GM13976 (cell line): ENCODE measurements around the gene CCN2.
"Not testable (repeated sequence)": the region's sequence is repeated elsewhere in the genome, so short reads cannot be mapped to it uniquely, and the experiment has no call there.

ENCODE experiments used
- DNase-seq: peaks from one replicate; pipeline ENCODE4 v3.0.0; 2012; ENCODE audit warnings: low spot score
- CTCF ChIP-seq: IDR thresholded peaks from 2 replicates; pipeline ENCODE4 v1.5.1; 2012; ENCODE audit warnings: borderline replicate concordance, mild to moderate bottlenecking; ENCODE audit not compliant: insufficient read depth; ENCODE audit errors: extremely low read depth, missing control alignments, control extremely low read depth
- in situ Hi-C: fragments of 300-500 bp; cut with MboI; formaldehyde crosslinking; loops from one replicate; pipeline ENCODE4 v1.12.0; 2022; ENCODE audit warnings: low sequenced_read_pairs, mixed read lengths, inconsistent platforms; ENCODE audit not compliant: unreplicated experiment

The CCN2 gene

DNA sequence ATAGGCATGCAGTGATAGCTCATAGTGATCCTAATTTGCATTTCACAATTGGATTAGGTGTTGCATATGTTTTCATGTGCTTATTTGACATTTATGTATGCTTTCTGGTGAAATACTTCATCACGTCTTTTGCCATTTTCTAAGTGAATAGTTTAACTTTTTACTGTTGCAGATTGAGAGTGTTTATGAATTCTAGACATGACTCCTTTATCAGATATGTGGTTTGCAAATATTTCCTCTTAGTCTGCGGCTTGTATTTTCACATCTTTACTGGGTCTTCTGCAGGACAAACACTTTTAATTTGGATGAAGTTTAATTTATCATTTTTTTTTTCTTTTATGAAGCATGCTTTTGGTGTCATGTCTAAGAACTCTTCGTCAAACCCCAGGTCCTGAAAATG, 39.2 kb downstream of the CCN2 start:
- DNase-seq: no peak
- TF ChIP-seq CTCF: no peak
- in situ Hi-C loops: loop anchor here (25.0 kb wide), 1 partner anchor 300 kb away; no protein-coding TSS in a partner anchor

- in situ Hi-C loops: loop anchor here (25.0 kb wide), 1 partner anchor 301 kb away; no protein-coding TSS in a partner anchor
- TF ChIP-seq CTCF: no peak
- DNase-seq: no peak
Observed at GRCh38 chr6:131910956-131911355, 40.2 kb downstream of the CCN2 start.

DNA sequence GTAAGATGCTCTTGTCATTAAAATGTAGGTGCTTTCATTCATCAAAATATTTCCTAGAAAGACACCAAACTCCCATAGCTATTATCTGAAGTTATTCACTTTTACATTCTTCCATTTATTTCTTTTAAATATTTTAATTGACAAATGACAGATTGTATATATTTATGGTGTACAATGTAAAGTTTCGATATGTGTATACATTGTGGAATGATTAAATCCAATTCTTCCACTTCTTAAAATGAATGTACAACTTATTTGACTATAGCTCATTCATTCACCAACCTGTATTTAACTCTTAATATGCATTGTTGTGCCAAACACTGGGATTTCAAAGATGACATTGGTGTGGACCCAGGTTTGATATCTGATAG, 41.0 kb downstream of the CCN2 start:
- TF ChIP-seq CTCF: no peak
- no peak for DNase-seq
- in situ Hi-C loops: loop anchor here (25.0 kb wide), 1 partner anchor 302 kb away; no protein-coding TSS in a partner anchor

GRCh38 chr6:131909408-131910218, 41.6 kb downstream of the CCN2 start:
- DNase-seq: peak; percentile 60
- TF ChIP-seq CTCF: peak; percentile 56
- in situ Hi-C loops: loop anchor here (25.0 kb wide), 1 partner anchor 303 kb away; no protein-coding TSS in a partner anchor

DNA sequence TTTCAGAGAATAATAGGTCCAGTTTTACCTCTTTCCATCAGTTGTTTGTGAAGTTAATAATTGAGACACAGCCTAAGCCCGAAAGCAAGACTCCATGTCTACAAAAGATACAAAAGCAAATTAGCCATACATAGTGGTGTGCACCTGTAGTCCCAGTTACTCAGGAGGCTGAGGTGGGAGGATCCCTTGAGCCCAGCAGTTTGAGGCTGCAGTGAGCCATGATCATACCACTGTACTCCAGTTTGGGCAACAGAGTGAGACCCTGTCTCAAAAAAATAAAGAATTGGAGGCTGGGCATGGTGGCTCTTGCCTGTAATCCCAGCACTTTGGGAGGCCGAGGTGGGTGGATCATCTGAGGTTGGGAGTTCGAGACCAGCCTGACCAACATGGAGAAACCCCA, 42.4 kb downstream of the CCN2 start:
- in situ Hi-C loops: loop anchor here (25.0 kb wide), 1 partner anchor 304 kb away; no protein-coding TSS in a partner anchor
- not testable (repeated sequence) for DNase-seq

- in situ Hi-C loops: loop anchor here (25.0 kb wide), 1 partner anchor 309 kb away; no protein-coding TSS in a partner anchor
Observed at GRCh38 chr6:131903734-131904133, 47.4 kb downstream of the CCN2 start.

DNA sequence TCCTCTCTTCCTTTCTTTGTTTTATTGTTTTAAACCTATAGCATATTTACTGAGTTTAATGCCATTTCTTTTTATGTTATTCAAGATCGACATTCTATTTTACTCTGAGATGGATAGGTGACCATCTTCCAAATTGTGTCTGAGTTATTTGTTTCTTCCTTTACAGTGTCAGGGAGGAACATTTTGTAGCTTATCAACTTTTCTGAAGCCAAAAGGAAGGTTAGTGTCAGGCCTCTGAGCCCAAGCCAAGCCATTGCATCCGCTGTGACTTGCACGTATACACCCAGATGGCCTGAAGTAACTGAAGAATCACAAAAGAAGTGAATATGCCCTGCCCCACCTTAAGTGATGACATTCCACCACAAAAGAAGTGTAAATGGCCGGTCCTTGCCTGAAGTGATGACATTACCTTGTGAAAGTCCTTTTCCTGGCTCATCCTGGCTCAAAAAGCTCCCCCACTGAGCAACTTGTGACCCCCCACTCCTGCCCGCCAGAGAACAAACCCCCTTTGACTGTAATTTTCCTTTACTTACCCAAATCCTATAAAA, 49.8 kb downstream of the CCN2 start:
- in situ Hi-C loops: loop anchor here (25.0 kb wide), 1 partner anchor 311 kb away; no protein-coding TSS in a partner anchor
- not testable (repeated sequence) for DNase-seq

More at GRCh38 chr6:131903734-131904133, 47.4 kb downstream of the CCN2 start:
- not testable (repeated sequence) for DNase-seq

DNA sequence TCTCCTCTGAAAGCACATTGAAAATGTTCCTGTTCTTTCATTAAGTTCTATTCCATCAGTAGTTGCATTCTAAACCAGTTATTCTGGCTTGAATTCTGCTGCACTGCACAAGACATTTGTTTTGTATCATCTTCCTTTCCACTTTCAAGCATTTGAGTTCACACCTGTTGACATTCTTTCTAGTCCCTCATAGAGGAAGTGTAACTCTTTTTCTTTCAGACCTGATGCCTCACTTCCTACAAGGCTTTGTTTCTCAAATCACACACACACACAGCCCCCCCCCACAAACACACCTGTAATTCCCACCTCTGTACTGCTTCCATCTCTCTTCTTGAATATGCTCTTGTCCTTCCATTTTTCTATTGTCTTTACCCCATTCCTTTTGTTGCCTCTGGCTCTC, 50.9 kb downstream of the CCN2 start:
- in situ Hi-C loops: loop anchor here (25.0 kb wide), 1 partner anchor 312 kb away; no protein-coding TSS in a partner anchor
- no peak for TF ChIP-seq CTCF

More for the DNA sequence above, 50.9 kb downstream of the CCN2 start:
- no peak for DNase-seq
